GM15510 (cell line): ENCODE results near the gene GPC5.

ENCODE experiments used
- POLR2A ChIP-seq: IDR thresholded peaks from 3 replicates; pipeline ENCODE4 v1.6.1; 2011; ENCODE audit warnings: borderline replicate concordance; ENCODE audit not compliant: insufficient read length; ENCODE audit errors: extremely low read depth

GPC5 gene

GRCh38 chr13:92379371-92379770 is 981.0 kb downstream of the GPC5 start:
- no peak for TF ChIP-seq POLR2A

- TF ChIP-seq POLR2A: no peak
Observed at GRCh38 chr13:92384410-92384809, 986.0 kb downstream of the GPC5 start.

GRCh38 chr13:92387245-92387644 is 988.8 kb downstream of the GPC5 start:
- no peak for TF ChIP-seq POLR2A

- no peak for TF ChIP-seq POLR2A
Observed at GRCh38 chr13:92390217-92390616, 991.8 kb downstream of the GPC5 start.

- no peak for TF ChIP-seq POLR2A
Observed at GRCh38 chr13:92403606-92404005, 1005.2 kb downstream of the GPC5 start.

GRCh38 chr13:92407858-92408257 is 1009.4 kb downstream of the GPC5 start:
- no peak for TF ChIP-seq POLR2A

GRCh38 chr13:92412481-92412880 is 1014.1 kb downstream of the GPC5 start:
- no peak for TF ChIP-seq POLR2A

- TF ChIP-seq POLR2A: no peak
Observed at GRCh38 chr13:92412996-92413395, 1014.6 kb downstream of the GPC5 start.

GRCh38 chr13:92413452-92413851 is 1015.0 kb downstream of the GPC5 start:
- TF ChIP-seq POLR2A: no peak

GRCh38 chr13:92414851-92415250 is 1016.4 kb downstream of the GPC5 start:
- no peak for TF ChIP-seq POLR2A

GRCh38 chr13:92415781-92416180 is 1017.4 kb downstream of the GPC5 start:
- TF ChIP-seq POLR2A: no peak

GRCh38 chr13:92418818-92419412 is 1020.5 kb downstream of the GPC5 start:
- no peak for TF ChIP-seq POLR2A

- no peak for TF ChIP-seq POLR2A
Observed at GRCh38 chr13:92429231-92429630, 1030.8 kb downstream of the GPC5 start.

- no peak for TF ChIP-seq POLR2A
Observed at GRCh38 chr13:92433386-92433785, 1035.0 kb downstream of the GPC5 start.

GRCh38 chr13:92433963-92434362 is 1035.5 kb downstream of the GPC5 start:
- no peak for TF ChIP-seq POLR2A

- no peak for TF ChIP-seq POLR2A
Observed at GRCh38 chr13:92436924-92437323, 1038.5 kb downstream of the GPC5 start.

- TF ChIP-seq POLR2A: no peak
Observed at GRCh38 chr13:92444244-92444643, 1045.8 kb downstream of the GPC5 start.
